Endothelial cell of umbilical vein (primary cell): ENCODE results near the gene CHN1. TPM values are rescaled to one million over a fixed set of nuclear protein-coding genes. Genes with fewer than 3 reads are reported as not detected.

ENCODE experiments used
- BruUV-seq: library from RNA; stranded (reverse); fragments of 400-500 nt; replicated peaks from 2 replicates; lab custom pipeline; 2021; lab: Mats Ljungman, UMichigan
- CTCF ChIA-PET: fragments of 300-600, 350-600 bp; sonication (Branson Sonifier 250); formaldehyde crosslinking; loops from one replicate; lab custom pipeline; 2021; ENCODE audit warnings: antibody characterized with exemption, inconsistent platforms; lab: Charles Lee
- POLR2A ChIA-PET: fragments of 300-600, 350-600 bp; sonication (Branson Sonifier 250); formaldehyde crosslinking; loops from one replicate; lab custom pipeline; 2021; ENCODE audit warnings: antibody characterized with exemption, inconsistent platforms; lab: Charles Lee
- DNase-seq: peaks from one replicate; pipeline ENCODE4 v3.0.0-alpha.2; 2011; ENCODE audit warnings: low read depth, low spot score
- FAIRE-seq: peaks from 2 replicates; lab custom pipeline; 2011; peaks lifted over from hg19 to GRCh38; lab: Jason Lieb, UNC
- H2AFZ ChIP-seq: 2 replicates; pipeline ENCODE4 v1.6.0; 2012; ENCODE audit warnings: low read depth, low read length, control low read depth, inconsistent platforms
- H3K27ac ChIP-seq: 2 replicates; pipeline ENCODE4 v1.5.1; 2011; ENCODE audit warnings: low read depth, mild to moderate bottlenecking, control low read depth, low read length, moderate library complexity; ENCODE audit not compliant: insufficient read depth
- H3K27me3 ChIP-seq, 2 experiments: 2 replicates each; pipeline versions ENCODE4 v1.6.0 to v1.6.1; 2011; ENCODE audit warnings: low read length in 2 of 2, mixed read lengths in 1 of 2; ENCODE audit not compliant: control insufficient read depth in 2 of 2, insufficient read depth in 2 of 2
- H3K36me3 ChIP-seq, 2 experiments: 2 replicates in 1 of 2; 3 replicates in 1 of 2; pipeline ENCODE4 v1.5.1; 2011; ENCODE audit warnings: low read length in 2 of 2, mild to moderate bottlenecking in 1 of 2, moderate library complexity in 1 of 2; ENCODE audit not compliant: control insufficient read depth in 2 of 2, insufficient read depth in 2 of 2; ENCODE audit errors: extremely low read depth in 1 of 2
- H3K4me1 ChIP-seq: 3 replicates; pipeline ENCODE4 v1.5.1; 2011; ENCODE audit warnings: mild to moderate bottlenecking, low read length; ENCODE audit not compliant: control insufficient read depth, insufficient read depth; ENCODE audit errors: extremely low read depth
- H3K4me2 ChIP-seq: 2 replicates; pipeline ENCODE4 v1.6.1; 2011; ENCODE audit warnings: low read length, control low read depth, mixed read lengths; ENCODE audit not compliant: insufficient read depth
- H3K4me3 ChIP-seq, 3 experiments: fragments of 200-600 bp in 1 of 3; sonication (generic), shearing (Covaris generic) in 1 of 3; replicated peaks in 1 of 3; 2 replicates each; pipeline ENCODE4 v1.5.1; 2011 to 2016; ENCODE audit warnings: control low read depth in 3 of 3, low read length in 3 of 3, mild to moderate bottlenecking in 2 of 3, inconsistent platforms in 1 of 3, low read depth in 1 of 3, moderate library complexity in 1 of 3; ENCODE audit not compliant: insufficient read depth in 1 of 3
- H3K79me2 ChIP-seq: 2 replicates; pipeline ENCODE4 v1.6.0; 2012; ENCODE audit warnings: low read length, inconsistent platforms; ENCODE audit not compliant: control insufficient read depth, insufficient read depth
- H3K9ac ChIP-seq: replicated peaks from 2 replicates; pipeline ENCODE3; 2011; ENCODE audit warnings: low read length, control low read depth; ENCODE audit not compliant: insufficient read depth; ENCODE audit errors: extremely low read depth
- H3K9me1 ChIP-seq: replicated peaks from 3 replicates; pipeline ENCODE4 v1.6.0; 2011; ENCODE audit warnings: mild to moderate bottlenecking, low read length; ENCODE audit not compliant: control insufficient read depth, insufficient read depth; ENCODE audit errors: extremely low read depth
- H3K9me3 ChIP-seq: replicated peaks from 2 replicates; pipeline ENCODE4 v1.5.1; 2012; ENCODE audit warnings: low read length, inconsistent platforms; ENCODE audit not compliant: control insufficient read depth, insufficient read depth
- H4K20me1 ChIP-seq: replicated peaks from 2 replicates; pipeline ENCODE3; 2011; ENCODE audit warnings: mild to moderate bottlenecking, low read length; ENCODE audit not compliant: control insufficient read depth, insufficient read depth; ENCODE audit errors: extremely low read depth
- CTCF ChIP-seq, 2 donors: IDR thresholded peaks; 1 replicate in 1 of 2; 2 replicates in 1 of 2; pipeline ENCODE4 v1.5.1; 2011; ENCODE audit warnings: low read length in 2 of 2, mild to moderate bottlenecking in 2 of 2, moderate library complexity in 2 of 2, control low read depth in 1 of 2, inconsistent platforms in 1 of 2, low read depth in 1 of 2; ENCODE audit not compliant: insufficient read depth in 1 of 2; ENCODE audit errors: extremely low read depth in 1 of 2
- MAX ChIP-seq: IDR thresholded peaks from 2 replicates; pipeline ENCODE4 v1.6.1; 2011; ENCODE audit not compliant: insufficient read depth, insufficient read length
- POLR2AphosphoS5 ChIP-seq: IDR thresholded peaks from 2 replicates; pipeline ENCODE4 v1.6.1; 2012; ENCODE audit warnings: low read depth, mild to moderate bottlenecking, control low read depth, low read length, moderate library complexity; ENCODE audit not compliant: insufficient read depth
- dilution Hi-C: fragments of 300-500 bp; cut with MboI; formaldehyde crosslinking; loops from one replicate; pipeline ENCODE4 v1.15.0; 2019; ENCODE audit warnings: low sequenced_read_pairs; ENCODE audit not compliant: extremely low pct_ligation_motif_present
- intact Hi-C: fragments of 100-400 bp; cut with micrococcal nuclease; formaldehyde crosslinking; loops from one replicate; pipeline ENCODE4 v1.10.0; 2022
- polyA plus RNA-seq, 4 experiments: library from polyadenylated mRNA; depleted of rRNA in 3 of 4; stranded (reverse) in 3 of 4; unstranded in 1 of 4; fragments of >200 nt; gene quantifications; 2 replicates each; pipeline versions ENCODE4 v1.2.1 to v1.2.3, GENCODE V29; 2011 to 2012; ENCODE audit warnings: missing spikeins in 1 of 4
- small RNA-seq: library from RNA; depleted of rRNA; stranded (forward); fragments of <200 nt; gene quantifications from one replicate; pipeline ENCODE3, GENCODE V24; 2012; ENCODE audit warnings: low replicate concordance, low read depth; ENCODE audit not compliant: insufficient read depth, insufficient read length
- total RNA-seq: library from RNA; stranded (reverse); gene quantifications from 2 replicates; pipeline ENCODE4 v1.2.3, GENCODE V29; 2021

CHN1 gene
- total and polyA plus RNA-seq, 2 donors (not counting 3 experiments of a cell fraction or from before 2014, with no cell fraction given) = 23.3 to 24.9 TPM

DNA sequence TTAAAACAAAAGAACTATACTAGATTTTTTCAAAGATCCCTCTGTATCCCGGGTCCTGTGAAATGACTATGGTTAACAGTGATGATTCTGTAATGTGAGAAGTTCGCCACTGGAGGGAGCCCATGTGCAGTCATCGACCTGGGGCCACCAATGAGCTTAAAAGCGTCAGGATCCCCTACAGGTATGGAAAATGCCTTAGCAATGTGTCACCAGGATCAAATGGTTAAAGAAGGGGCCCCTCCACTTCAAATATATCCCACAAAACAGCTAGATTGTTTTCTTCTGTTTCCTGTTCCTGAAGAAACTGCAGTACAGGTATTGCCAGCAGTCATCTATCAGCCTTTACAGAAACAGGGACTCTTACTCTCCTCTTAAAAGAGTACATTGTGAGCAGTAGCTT lies 256.2 kb downstream of the CHN1 start:
- H3K79me2 ChIP-seq = no peaks in the 10 kb centered on the region
- H3K4me2 ChIP-seq = no peak overlapping the region
- no peaks in the 10 kb centered on the region for H3K4me1 ChIP-seq
- POLR2A ChIA-PET = no interaction called here
- FAIRE-seq = peak; percentile 97
- intact Hi-C loops = loop anchor here (1.0 to 5.0 kb wide), 5 partner anchors 14 to 241 kb away; no protein-coding TSS in a partner anchor
- BruUV-seq = no TSS peak
- no peak for TF ChIP-seq MAX
- no peak for TF ChIP-seq POLR2AphosphoS5
- TF ChIP-seq CTCF (IDR thresholded peaks at IDR 0.05; ENCODE audit: extremely low read depth in 1 of 2, insufficient read depth in 1 of 2, low read depth in 1 of 2, low read length in 2 of 2) = peak; percentile 67 to 74
- H3K9me3 ChIP-seq = no peaks in the 10 kb centered on the region
- no peaks in the 10 kb centered on the region for H3K36me3 ChIP-seq
- dilution Hi-C loops = no loop called here
- H3K27me3 ChIP-seq = peaks cover 0 to 2% of the 10 kb centered on the region in 2 experiments
- no peak overlapping the region for H3K4me3 ChIP-seq
- no peaks in the 10 kb centered on the region for H4K20me1 ChIP-seq
- no peak overlapping the region for H2AFZ ChIP-seq
- CTCF ChIA-PET = interaction anchor here (0.6 to 5.1 kb wide), 55 partner anchors 8 to 1349 kb away, joined by 3 to 97 read pairs (median 5); partner anchors contain the start of genes CHN1 and CHRNA1
- peak; percentile 66 for DNase-seq
- H3K27ac ChIP-seq = no peak overlapping the region
- no peak overlapping the region for H3K9ac ChIP-seq
- no peaks in the 10 kb centered on the region for H3K9me1 ChIP-seq

Small RNAs within 50 kb of the gene (small RNA-seq; reads per million reads assigned to genes)
- gene RNU6-1290P (not detected), gene RNU6-763P (not detected)

Other genes starting within 250 kb of the CHN1 start
- gene CHRNA1, start 240.9 kb downstream of the CHN1 start, total RNA-seq = 8.7 and 11.3 TPM in 2 replicates
- gene CHRNA1, start 240.9 kb downstream of the CHN1 start, polyA plus RNA-seq = 18.2 and 30.8 TPM in 2 replicates
- 55.9 and 57.1 TPM in 2 replicates for gene ATF2, start 162.8 kb upstream of the CHN1 start, total RNA-seq
- gene ATF2, start 162.8 kb upstream of the CHN1 start, polyA plus RNA-seq = 36.3 and 39.5 TPM in 2 replicates
- gene ATP5MC3, start 176.3 kb upstream of the CHN1 start, total RNA-seq = 201 and 233 TPM in 2 replicates
- 412 and 452 TPM in 2 replicates for gene ATP5MC3, start 176.3 kb upstream of the CHN1 start, polyA plus RNA-seq